HEK293 (cell line): Measurements from ENCODE around the gene KANK4.

Experiments
- CTCF ChIA-PET: fragments of 350-600 bp; formaldehyde crosslinking; extraction: SDS; loops from one replicate; lab custom pipeline; 2021; ENCODE audit warnings: antibody characterized with exemption; lab: Yijun Ruan, JAX
- POLR2A ChIA-PET: fragments of 300-600 bp; formaldehyde crosslinking; extraction: SDS; loops from one replicate; lab custom pipeline; 2020; ENCODE audit warnings: antibody characterized with exemption, inconsistent platforms; lab: Yijun Ruan, JAX
- H3K27ac ChIP-seq: fragments of 200-500 bp; sonication (Bioruptor generic); 2 replicates; pipeline ENCODE4 v1.5.1; 2014; ENCODE audit warnings: low read depth, low read length, control low read depth, inconsistent platforms; ENCODE audit errors: extremely low read depth
- H3K36me3 ChIP-seq, 2 experiments: fragments of 200-500 bp in 1 of 2; sonication (Bioruptor generic) in 1 of 2; 1 replicate in 1 of 2; 2 replicates in 1 of 2; pipeline ENCODE4 v1.5.1; 2014 to 2017; ENCODE audit warnings: inconsistent platforms in 2 of 2, low read length in 2 of 2; ENCODE audit not compliant: control insufficient read depth in 2 of 2, insufficient read depth in 1 of 2
- H3K4me1 ChIP-seq: fragments of 200-500 bp; sonication (Bioruptor generic); 2 replicates; pipeline ENCODE4 v1.5.1; 2014; ENCODE audit warnings: mild to moderate bottlenecking, low read length, inconsistent platforms; ENCODE audit not compliant: control insufficient read depth, insufficient read depth
- H3K4me3 ChIP-seq: 2 replicates; pipeline ENCODE4 v1.5.1; 2011; ENCODE audit warnings: low read depth, mild to moderate bottlenecking, control low read depth, low read length, moderate library complexity
- H3K9me3 ChIP-seq: fragments of 200-500 bp; sonication (Bioruptor generic); 2 replicates; pipeline ENCODE4 v1.5.1; 2014; ENCODE audit warnings: low read depth, low read length, inconsistent platforms; ENCODE audit not compliant: control insufficient read depth, insufficient read depth
- GLIS1 ChIP-seq: fragments of 450-650 bp; formaldehyde crosslinking; IDR thresholded peaks from 2 replicates; pipeline ENCODE4 v1.5.1; 2016; ENCODE audit warnings: missing biosample characterization, missing genetic modification characterization
- HOXC10 ChIP-seq: sonication (generic); formaldehyde crosslinking; IDR thresholded peaks from 2 replicates; pipeline ENCODE4 v1.8.1; 2023; ENCODE audit warnings: mild to moderate bottlenecking, missing genetic modification reagents
- KLF9 ChIP-seq: fragments of 450-650 bp; formaldehyde crosslinking; IDR thresholded peaks from 2 replicates; pipeline ENCODE4 v1.5.1; 2016; ENCODE audit warnings: missing biosample characterization, missing genetic modification characterization, low read depth
- YY2 ChIP-seq: fragments of 450-650 bp; formaldehyde crosslinking; IDR thresholded peaks from 2 replicates; pipeline ENCODE4 v1.5.1; 2016; ENCODE audit warnings: missing biosample characterization, missing genetic modification characterization
- ZBTB1 ChIP-seq: fragments of 450-650 bp; formaldehyde crosslinking; IDR thresholded peaks from 2 replicates; pipeline ENCODE4 v1.5.1; 2016; ENCODE audit warnings: missing biosample characterization, missing genetic modification characterization
- ZBTB7A ChIP-seq: fragments of 450-650 bp; formaldehyde crosslinking; IDR thresholded peaks from 2 replicates; pipeline ENCODE4 v1.5.1; 2016; ENCODE audit warnings: low read depth, missing biosample characterization, missing genetic modification characterization
- ZFP69B ChIP-seq: fragments of 450-650 bp; formaldehyde crosslinking; IDR thresholded peaks from 2 replicates; pipeline ENCODE4 v1.5.1; 2016; ENCODE audit warnings: missing biosample characterization, missing genetic modification characterization
- ZIC2 ChIP-seq: fragments of 450-650 bp; formaldehyde crosslinking; IDR thresholded peaks from 2 replicates; pipeline ENCODE4 v1.5.1; 2016; ENCODE audit warnings: missing biosample characterization, missing genetic modification characterization
- ZNF133 ChIP-seq: fragments of 450-650 bp; formaldehyde crosslinking; IDR thresholded peaks from 2 replicates; pipeline ENCODE4 v1.5.1; 2016; ENCODE audit warnings: missing biosample characterization, missing genetic modification characterization
- ZNF140 ChIP-seq: fragments of 450-650 bp; formaldehyde crosslinking; IDR thresholded peaks from 2 replicates; pipeline ENCODE4 v1.5.1; 2016; ENCODE audit warnings: missing biosample characterization, missing genetic modification characterization
- ZNF175 ChIP-seq: fragments of 450-650 bp; formaldehyde crosslinking; IDR thresholded peaks from 2 replicates; pipeline ENCODE4 v1.5.1; 2016; ENCODE audit warnings: missing biosample characterization, missing genetic modification characterization
- ZNF221 ChIP-seq: fragments of 450-650 bp; formaldehyde crosslinking; IDR thresholded peaks from 2 replicates; pipeline ENCODE4 v1.5.1; 2017; ENCODE audit warnings: missing biosample characterization, missing genetic modification characterization, borderline replicate concordance
- ZNF311 ChIP-seq: fragments of 450-650 bp; formaldehyde crosslinking; IDR thresholded peaks from 2 replicates; pipeline ENCODE4 v1.5.1; 2017; ENCODE audit warnings: missing biosample characterization, missing genetic modification characterization, borderline replicate concordance
- ZNF354C ChIP-seq: fragments of 450-650 bp; formaldehyde crosslinking; IDR thresholded peaks from 2 replicates; pipeline ENCODE4 v1.5.1; 2016; ENCODE audit warnings: missing biosample characterization, missing genetic modification characterization, low read depth, borderline replicate concordance
- ZNF394 ChIP-seq: fragments of 450-650 bp; formaldehyde crosslinking; IDR thresholded peaks from 2 replicates; pipeline ENCODE4 v1.5.1; 2016; ENCODE audit warnings: missing biosample characterization, missing genetic modification characterization, mild to moderate bottlenecking, moderate library complexity, borderline replicate concordance
- ZNF549 ChIP-seq: fragments of 450-650 bp; IDR thresholded peaks from 2 replicates; pipeline ENCODE4 v1.5.1; 2018; ENCODE audit warnings: missing biosample characterization, missing genetic modification characterization, mild to moderate bottlenecking, inconsistent platforms, moderate library complexity
- ZNF658 ChIP-seq: fragments of 450-650 bp; formaldehyde crosslinking; IDR thresholded peaks from 2 replicates; pipeline ENCODE4; 2016; ENCODE audit warnings: missing biosample characterization, missing genetic modification characterization
- ZNF791 ChIP-seq: fragments of 450-650 bp; formaldehyde crosslinking; IDR thresholded peaks from 2 replicates; pipeline ENCODE4 v1.5.1; 2016; ENCODE audit warnings: missing biosample characterization, missing genetic modification characterization
- TF ChIP-seq, protein P1 (sequence below): fragments of 450-650 bp; formaldehyde crosslinking; IDR thresholded peaks from 2 replicates; pipeline ENCODE4 v1.5.1; 2016; ENCODE audit warnings: missing biosample characterization, missing genetic modification characterization
- TF ChIP-seq, protein P2 (sequence below): fragments of 450-650 bp; formaldehyde crosslinking; IDR thresholded peaks from 2 replicates; pipeline ENCODE4 v1.5.1; 2017; ENCODE audit warnings: missing biosample characterization, missing genetic modification characterization
- TF ChIP-seq, protein P3 (sequence below): fragments of 450-650 bp; formaldehyde crosslinking; IDR thresholded peaks from 2 replicates; pipeline ENCODE4 v1.5.1; 2016; ENCODE audit warnings: missing biosample characterization, missing genetic modification characterization, low read depth
- TF ChIP-seq, protein P4 (sequence below): fragments of 450-650 bp; formaldehyde crosslinking; IDR thresholded peaks from 2 replicates; pipeline ENCODE4 v1.5.1; 2016; ENCODE audit warnings: missing biosample characterization, missing genetic modification characterization
- TF ChIP-seq, protein P5 (sequence below): fragments of 450-650 bp; formaldehyde crosslinking; IDR thresholded peaks from 2 replicates; pipeline ENCODE4 v1.5.1; 2017; ENCODE audit warnings: missing biosample characterization, missing genetic modification characterization
- TF ChIP-seq, protein P6 (sequence below): fragments of 450-650 bp; formaldehyde crosslinking; IDR thresholded peaks from 2 replicates; pipeline ENCODE4 v1.5.1; 2016; ENCODE audit warnings: missing biosample characterization, missing genetic modification characterization

The KANK4 gene

DNA sequence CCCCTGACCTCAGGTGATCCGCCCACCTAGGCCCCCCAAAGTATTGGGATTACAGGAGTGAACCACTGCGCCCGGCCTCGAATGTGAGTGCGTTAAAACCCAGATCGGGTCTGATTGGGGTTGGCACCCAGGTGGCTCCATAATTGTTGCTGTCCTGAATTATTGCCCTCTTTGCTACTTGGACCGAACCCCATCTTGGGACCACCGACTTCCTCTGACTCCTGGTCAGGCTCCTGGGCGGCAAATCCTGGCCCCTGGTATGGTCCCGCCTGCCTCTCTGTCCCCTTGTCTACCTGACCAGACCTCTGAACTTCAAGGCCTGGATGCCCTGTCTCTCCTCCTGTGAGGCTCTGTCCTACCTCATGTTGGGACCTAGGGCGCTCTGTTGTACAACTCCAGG is 91.7 kb downstream of the KANK4 start:
- CTCF ChIA-PET: interaction anchor here (2.1 kb wide), 1 partner anchor 52 kb away, joined by 7 read pairs; no protein-coding TSS in a partner anchor
- POLR2A ChIA-PET: no interaction called here

DNA sequence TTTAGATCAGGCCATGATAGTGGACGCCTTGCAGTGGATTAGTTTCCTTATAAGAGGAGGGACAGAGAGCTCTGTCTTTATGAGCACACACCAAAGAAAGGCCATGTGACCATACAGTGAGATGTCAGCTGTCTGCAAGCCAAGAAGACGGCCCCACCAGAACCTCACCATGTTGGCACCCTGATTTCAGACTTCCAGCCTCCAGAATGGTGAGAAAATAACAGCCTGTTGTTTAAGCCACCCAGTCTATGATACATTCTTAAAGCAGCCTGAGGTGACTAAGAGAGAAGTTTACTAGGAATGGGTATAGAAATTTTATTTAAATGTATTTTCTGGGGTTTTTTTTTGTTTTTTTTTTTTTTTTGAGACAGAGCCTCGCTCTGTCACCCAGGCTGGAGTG is 95.1 kb downstream of the KANK4 start:
- no peak overlapping the region for H3K4me3 ChIP-seq
- no peak for TF ChIP-seq ZNF311
- TF ChIP-seq, protein P1, sequence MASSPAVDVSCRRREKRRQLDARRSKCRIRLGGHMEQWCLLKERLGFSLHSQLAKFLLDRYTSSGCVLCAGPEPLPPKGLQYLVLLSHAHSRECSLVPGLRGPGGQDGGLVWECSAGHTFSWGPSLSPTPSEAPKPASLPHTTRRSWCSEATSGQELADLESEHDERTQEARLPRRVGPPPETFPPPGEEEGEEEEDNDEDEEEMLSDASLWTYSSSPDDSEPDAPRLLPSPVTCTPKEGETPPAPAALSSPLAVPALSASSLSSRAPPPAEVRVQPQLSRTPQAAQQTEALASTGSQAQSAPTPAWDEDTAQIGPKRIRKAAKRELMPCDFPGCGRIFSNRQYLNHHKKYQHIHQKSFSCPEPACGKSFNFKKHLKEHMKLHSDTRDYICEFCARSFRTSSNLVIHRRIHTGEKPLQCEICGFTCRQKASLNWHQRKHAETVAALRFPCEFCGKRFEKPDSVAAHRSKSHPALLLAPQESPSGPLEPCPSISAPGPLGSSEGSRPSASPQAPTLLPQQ (tag by site-specific recombination): 0 out of 2 replicates have a peak, but pooled peaks have one; percentile 49
- H3K27ac ChIP-seq: no peak overlapping the region
- no peaks in the 10 kb centered on the region for H3K36me3 ChIP-seq
- ChIA-PET POLR2A (no interaction called here), CTCF (no interaction called here)
- H3K9me3 ChIP-seq: no peaks in the 10 kb centered on the region
- H3K4me1 ChIP-seq: no peaks in the 10 kb centered on the region

More for the DNA sequence above, 91.7 kb downstream of the KANK4 start:
- no peak overlapping the region for H3K4me3 ChIP-seq
- H3K27ac ChIP-seq: no peak overlapping the region
- H3K36me3 ChIP-seq: no peaks in the 10 kb centered on the region
- H3K9me3 ChIP-seq: no peaks in the 10 kb centered on the region
- H3K4me1 ChIP-seq: 0 out of 2 replicates have a peak, but pooled peaks cover 2% of the 10 kb centered on the region
- TF ChIP-seq ZNF549 (no peak), GLIS1 (tag by site-specific recombination) (no peak), ZFP69B (tag by site-specific recombination) (no peak), ZNF658 (no peak), ZNF221 (tag by site-specific recombination) (no peak), ZBTB1 (tag by site-specific recombination) (no peak), ZNF175 (tag by site-specific recombination) (no peak), ZBTB7A (tag by site-specific recombination) (no peak), ZNF791 (no peak)
- TF ChIP-seq, protein P2, sequence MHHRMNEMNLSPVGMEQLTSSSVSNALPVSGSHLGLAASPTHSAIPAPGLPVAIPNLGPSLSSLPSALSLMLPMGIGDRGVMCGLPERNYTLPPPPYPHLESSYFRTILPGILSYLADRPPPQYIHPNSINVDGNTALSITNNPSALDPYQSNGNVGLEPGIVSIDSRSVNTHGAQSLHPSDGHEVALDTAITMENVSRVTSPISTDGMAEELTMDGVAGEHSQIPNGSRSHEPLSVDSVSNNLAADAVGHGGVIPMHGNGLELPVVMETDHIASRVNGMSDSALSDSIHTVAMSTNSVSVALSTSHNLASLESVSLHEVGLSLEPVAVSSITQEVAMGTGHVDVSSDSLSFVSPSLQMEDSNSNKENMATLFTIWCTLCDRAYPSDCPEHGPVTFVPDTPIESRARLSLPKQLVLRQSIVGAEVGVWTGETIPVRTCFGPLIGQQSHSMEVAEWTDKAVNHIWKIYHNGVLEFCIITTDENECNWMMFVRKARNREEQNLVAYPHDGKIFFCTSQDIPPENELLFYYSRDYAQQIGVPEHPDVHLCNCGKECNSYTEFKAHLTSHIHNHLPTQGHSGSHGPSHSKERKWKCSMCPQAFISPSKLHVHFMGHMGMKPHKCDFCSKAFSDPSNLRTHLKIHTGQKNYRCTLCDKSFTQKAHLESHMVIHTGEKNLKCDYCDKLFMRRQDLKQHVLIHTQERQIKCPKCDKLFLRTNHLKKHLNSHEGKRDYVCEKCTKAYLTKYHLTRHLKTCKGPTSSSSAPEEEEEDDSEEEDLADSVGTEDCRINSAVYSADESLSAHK (tag by site-specific recombination): no peak
- TF ChIP-seq, all 188 proteins: peak for 0

DNA sequence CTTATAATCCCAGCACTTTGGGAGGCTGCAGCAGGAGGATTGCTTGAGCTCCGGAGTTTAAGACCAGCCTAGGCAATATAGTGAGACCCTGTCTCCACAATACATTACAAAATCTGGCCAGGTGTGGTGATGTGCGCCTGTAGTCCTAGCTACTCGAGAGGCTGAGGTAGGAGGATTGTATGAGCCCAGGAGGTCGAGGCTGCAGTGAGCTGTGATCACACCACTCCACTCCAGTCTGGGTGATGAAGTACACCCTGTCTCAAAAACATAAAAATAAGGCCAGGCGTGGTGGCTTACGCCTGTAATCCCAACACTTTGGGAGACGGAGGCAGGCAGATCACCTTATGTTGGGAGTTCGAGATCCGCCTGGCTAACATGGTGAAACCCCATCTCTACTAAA is 96.9 kb downstream of the KANK4 start:
- Histone ChIP-seq H3K27ac (no peak overlapping the region), H3K36me3 (no peaks in the 10 kb centered on the region), H3K4me1 (no peaks in the 10 kb centered on the region), H3K4me3 (no peak overlapping the region), H3K9me3 (no peaks in the 10 kb centered on the region)
- ChIA-PET CTCF (no interaction called here), POLR2A (no interaction called here)
- TF ChIP-seq, protein P3, sequence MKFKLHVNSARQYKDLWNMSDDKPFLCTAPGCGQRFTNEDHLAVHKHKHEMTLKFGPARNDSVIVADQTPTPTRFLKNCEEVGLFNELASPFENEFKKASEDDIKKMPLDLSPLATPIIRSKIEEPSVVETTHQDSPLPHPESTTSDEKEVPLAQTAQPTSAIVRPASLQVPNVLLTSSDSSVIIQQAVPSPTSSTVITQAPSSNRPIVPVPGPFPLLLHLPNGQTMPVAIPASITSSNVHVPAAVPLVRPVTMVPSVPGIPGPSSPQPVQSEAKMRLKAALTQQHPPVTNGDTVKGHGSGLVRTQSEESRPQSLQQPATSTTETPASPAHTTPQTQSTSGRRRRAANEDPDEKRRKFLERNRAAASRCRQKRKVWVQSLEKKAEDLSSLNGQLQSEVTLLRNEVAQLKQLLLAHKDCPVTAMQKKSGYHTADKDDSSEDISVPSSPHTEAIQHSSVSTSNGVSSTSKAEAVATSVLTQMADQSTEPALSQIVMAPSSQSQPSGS: no peak
- TF ChIP-seq, protein P4, sequence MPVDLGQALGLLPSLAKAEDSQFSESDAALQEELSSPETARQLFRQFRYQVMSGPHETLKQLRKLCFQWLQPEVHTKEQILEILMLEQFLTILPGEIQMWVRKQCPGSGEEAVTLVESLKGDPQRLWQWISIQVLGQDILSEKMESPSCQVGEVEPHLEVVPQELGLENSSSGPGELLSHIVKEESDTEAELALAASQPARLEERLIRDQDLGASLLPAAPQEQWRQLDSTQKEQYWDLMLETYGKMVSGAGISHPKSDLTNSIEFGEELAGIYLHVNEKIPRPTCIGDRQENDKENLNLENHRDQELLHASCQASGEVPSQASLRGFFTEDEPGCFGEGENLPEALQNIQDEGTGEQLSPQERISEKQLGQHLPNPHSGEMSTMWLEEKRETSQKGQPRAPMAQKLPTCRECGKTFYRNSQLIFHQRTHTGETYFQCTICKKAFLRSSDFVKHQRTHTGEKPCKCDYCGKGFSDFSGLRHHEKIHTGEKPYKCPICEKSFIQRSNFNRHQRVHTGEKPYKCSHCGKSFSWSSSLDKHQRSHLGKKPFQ: no peak
- TF ChIP-seq ZIC2 (tag by site-specific recombination) (no peak), YY2 (no peak), ZNF140 (tag by site-specific recombination) (no peak), ZNF394 (no peak), ZNF354C (no peak), ZNF133 (tag by site-specific recombination) (no peak), HOXC10 (CRISPR knock-in tag) (no peak), KLF9 (no peak)
- TF ChIP-seq, protein P5, sequence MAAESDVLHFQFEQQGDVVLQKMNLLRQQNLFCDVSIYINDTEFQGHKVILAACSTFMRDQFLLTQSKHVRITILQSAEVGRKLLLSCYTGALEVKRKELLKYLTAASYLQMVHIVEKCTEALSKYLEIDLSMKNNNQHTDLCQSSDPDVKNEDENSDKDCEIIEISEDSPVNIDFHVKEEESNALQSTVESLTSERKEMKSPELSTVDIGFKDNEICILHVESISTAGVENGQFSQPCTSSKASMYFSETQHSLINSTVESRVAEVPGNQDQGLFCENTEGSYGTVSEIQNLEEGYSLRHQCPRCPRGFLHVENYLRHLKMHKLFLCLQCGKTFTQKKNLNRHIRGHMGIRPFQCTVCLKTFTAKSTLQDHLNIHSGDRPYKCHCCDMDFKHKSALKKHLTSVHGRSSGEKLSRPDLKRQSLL (tag by site-specific recombination): no peak
- TF ChIP-seq, protein P6, sequence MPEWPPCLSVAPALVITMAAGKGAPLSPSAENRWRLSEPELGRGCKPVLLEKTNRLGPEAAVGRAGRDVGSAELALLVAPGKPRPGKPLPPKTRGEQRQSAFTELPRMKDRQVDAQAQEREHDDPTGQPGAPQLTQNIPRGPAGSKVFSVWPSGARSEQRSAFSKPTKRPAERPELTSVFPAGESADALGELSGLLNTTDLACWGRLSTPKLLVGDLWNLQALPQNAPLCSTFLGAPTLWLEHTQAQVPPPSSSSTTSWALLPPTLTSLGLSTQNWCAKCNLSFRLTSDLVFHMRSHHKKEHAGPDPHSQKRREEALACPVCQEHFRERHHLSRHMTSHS: no peak
